K562 (cell line): ENCODE measurements around the gene CEND1. TPM values are rescaled to one million over a fixed set of nuclear protein-coding genes. Genes with fewer than 3 reads are reported as not detected.

Experiments used
- CTCFL ChIP-seq: IDR thresholded peaks from 2 replicates; pipeline ENCODE4 v1.6.1; 2011; ENCODE audit warnings: borderline replicate concordance, low read depth, mild to moderate bottlenecking, moderate library complexity, low read length; ENCODE audit not compliant: insufficient read depth, poor library complexity, severe bottlenecking
- ELF2 ChIP-seq: fragments of 250-450 bp; sonication (Bioruptor Pico); IDR thresholded peaks from 2 replicates; pipeline ENCODE4 v1.5.0; 2021; ENCODE audit warnings: mild to moderate bottlenecking
- FIP1L1 ChIP-seq: fragments of 200-400 bp; formaldehyde crosslinking; IDR thresholded peaks from 2 replicates; pipeline ENCODE4 v1.6.1; 2018; ENCODE audit warnings: mild to moderate bottlenecking, low read depth, low read length; ENCODE audit not compliant: poor library complexity, severe bottlenecking
- KAT7 ChIP-seq: sonication (generic); formaldehyde crosslinking; IDR thresholded peaks from 2 replicates; pipeline ENCODE4 v1.8.0; 2022; ENCODE audit warnings: missing genetic modification reagents, mild to moderate bottlenecking, borderline replicate concordance
- POLR2A ChIP-seq: fragments of 450-650 bp; conservative IDR thresholded peaks from 2 replicates; pipeline ENCODE4 v1.6.1; 2016
- RBFOX2 ChIP-seq: fragments of 200-400 bp; formaldehyde crosslinking; IDR thresholded peaks from 2 replicates; pipeline ENCODE4 v1.6.1; 2017; ENCODE audit warnings: low read depth, mild to moderate bottlenecking, low read length, moderate library complexity
- RERE ChIP-seq: sonication (generic); formaldehyde crosslinking; IDR thresholded peaks from 2 replicates; pipeline ENCODE4 v1.8.0; 2023; ENCODE audit warnings: missing genetic modification reagents, mild to moderate bottlenecking, borderline replicate concordance
- RFX1 ChIP-seq: fragments of 450-650 bp; IDR thresholded peaks from 2 replicates; pipeline ENCODE4 v1.6.1; 2016; ENCODE audit warnings: mild to moderate bottlenecking, moderate library complexity
- VEZF1 ChIP-seq: fragments of 200-800 bp; sonication (Bioruptor generic); IDR thresholded peaks from 2 replicates; pipeline ENCODE4 v1.6.1; 2017; ENCODE audit warnings: missing genetic modification characterization, missing compliant biosample characterization
- XRCC4 ChIP-seq: IDR thresholded peaks from one replicate; pipeline ENCODE4 v1.6.1; 2011; ENCODE audit not compliant: insufficient read depth, insufficient read length; ENCODE audit errors: extremely low read depth
- ZBED1 ChIP-seq: IDR thresholded peaks from 2 replicates; pipeline ENCODE4 v1.6.1; 2014
- ZFPM2 ChIP-seq: fragments of 250-450 bp; sonication (Bioruptor Pico); IDR thresholded peaks from 2 replicates; pipeline ENCODE4 v1.5.1; 2022; ENCODE audit warnings: mild to moderate bottlenecking
- ZMIZ1 ChIP-seq, 2 experiments: fragments of 150-350 bp in 1 of 2; IDR thresholded peaks; 2 replicates each; pipeline ENCODE4 v1.6.1; 2012 to 2016; ENCODE audit warnings: low read depth in 2 of 2, low read length in 2 of 2, mild to moderate bottlenecking in 1 of 2, moderate library complexity in 1 of 2
- polyA plus RNA-seq, 8 experiments: library from polyadenylated mRNA; depleted of rRNA in 4 of 8; stranded (reverse) in 5 of 8; unstranded in 3 of 8; fragments of >200 nt; fragmentation: Nextera tagmentation in 2 of 8; fragmentation: Illumina TruSeq in 1 of 8; extraction: Ambion mirVana in 2 of 8; extraction: Trizol in 1 of 8; gene quantifications; 2 replicates each; pipeline versions ENCODE4 v1.2.1 to v1.2.3, GENCODE V29; 2011 to 2014; ENCODE audit warnings: inconsistent platforms in 1 of 8, missing spikeins in 1 of 8
- total RNA-seq, 7 experiments: library from RNA; depleted of rRNA in 6 of 7; stranded (reverse); fragments of >200 nt in 6 of 7; fragmentation: Illumina TruSeq in 2 of 7; extraction: Trizol in 2 of 7; gene quantifications; 2 replicates each; pipeline versions ENCODE4 v1.2.1 to v1.2.3, GENCODE V29; 2011 to 2021; ENCODE audit warnings: low replicate concordance in 1 of 7

CEND1 gene
- total and polyA plus RNA-seq, 9 of the 15 experiments (the other 6 are each of a cell fraction or from before 2014, with no cell fraction given): 0.13 to 0.18 (median 0.16) TPM; not detected in 6

GRCh38 chr11:765025-765801, 24.7 kb downstream of the CEND1 start (continued):
- TF ChIP-seq KAT7 (no peak), VEZF1 (CRISPR knock-in tag) (peak; percentile 79), ELF2 (CRISPR knock-in tag) (no peak), ZMIZ1 (IDR thresholded peaks at IDR 0.05; ENCODE audit: low read depth in 2 of 2, low read length in 2 of 2) (peak in 1 of 2 experiments; percentile 37; a peak in 2 of 4 replicates), XRCC4 (no peak), RFX1 (no peak), RERE (no peak), ZFPM2 (CRISPR knock-in tag) (no peak), ZBED1 (no peak; the same call in 1 of the 2 replicates), RBFOX2 (peak; percentile 29), CTCFL (peak; percentile 42), FIP1L1 (peak; percentile 26), POLR2A (peak; percentile 83)
